ENCODE results near the gene LATS2. TPM values are rescaled to one million over a fixed set of nuclear protein-coding genes. Genes with fewer than 3 reads are reported as not detected.

The LATS2 gene
- total RNA-seq, 4 donors from 2014 or later = 8.5 to 32.5 (median 12.6) TPM

- TF ChIP-seq CTCF (IDR thresholded peaks at IDR 0.05) (no peak), POLR2A (IDR thresholded peaks at IDR 0.05) (no peak)
- intact Hi-C loops (cut with DNase I; ENCODE audit: low total_unique reads) = no loop called here
- H3K27me3 ChIP-seq = no peaks in the 10 kb centered on the region
- DNase-seq = no peak
- H3K4me3 ChIP-seq = no peak overlapping the region
- H3K4me1 ChIP-seq = no peaks in the 10 kb centered on the region
- no peak overlapping the region for H3K27ac ChIP-seq
- H3K9me3 ChIP-seq = no peaks in the 10 kb centered on the region
- no peaks in the 10 kb centered on the region for H3K36me3 ChIP-seq
These were observed 28.4 kb upstream of the LATS2 start for GRCh38 chr13:21089830-21090229.

DNA sequence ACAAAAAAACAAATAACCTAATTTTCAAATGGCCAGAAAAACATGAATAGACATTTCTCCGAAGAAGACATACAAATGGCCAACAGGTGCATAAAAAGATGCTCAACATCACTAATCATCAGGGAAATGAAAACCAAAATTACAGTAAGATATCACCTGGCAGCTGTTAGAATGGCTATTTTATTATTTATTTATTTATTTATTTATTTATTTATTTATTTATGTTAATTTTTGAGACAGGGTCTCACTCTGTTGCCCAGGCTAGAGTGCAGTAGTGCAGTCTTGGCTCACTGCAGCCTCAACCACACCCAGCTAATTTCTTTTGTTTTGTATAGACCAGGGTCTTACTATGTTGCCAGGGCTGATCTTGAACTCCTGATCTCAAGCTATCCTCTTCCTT, 27.1 kb upstream of the LATS2 start:
- Histone ChIP-seq H3K4me1 (no peaks in the 10 kb centered on the region), H3K27me3 (no peaks in the 10 kb centered on the region), H3K36me3 (no peaks in the 10 kb centered on the region), H3K4me3 (no peak overlapping the region), H3K9me3 (no peaks in the 10 kb centered on the region), H3K27ac (no peak overlapping the region)
- TF ChIP-seq POLR2A (IDR thresholded peaks at IDR 0.05) (no peak), CTCF (IDR thresholded peaks at IDR 0.05) (no peak)
- intact Hi-C loops (cut with DNase I; ENCODE audit: low total_unique reads) = no loop called here
- no peak for DNase-seq

GRCh38 chr13:21086929-21087328, 25.5 kb upstream of the LATS2 start:
- Histone ChIP-seq H3K27ac (no peak overlapping the region), H3K4me1 (no peaks in the 10 kb centered on the region), H3K9me3 (no peaks in the 10 kb centered on the region), H3K4me3 (no peak overlapping the region), H3K27me3 (no peaks in the 10 kb centered on the region), H3K36me3 (no peaks in the 10 kb centered on the region)
- intact Hi-C loops (cut with DNase I; ENCODE audit: low total_unique reads) = no loop called here
- no peak for DNase-seq
- TF ChIP-seq CTCF (IDR thresholded peaks at IDR 0.05) (no peak), POLR2A (IDR thresholded peaks at IDR 0.05) (no peak)

GRCh38 chr13:21081926-21082325, 20.5 kb upstream of the LATS2 start:
- Histone ChIP-seq H3K4me3 (no peak overlapping the region), H3K9me3 (no peaks in the 10 kb centered on the region), H3K36me3 (no peaks in the 10 kb centered on the region), H3K4me1 (no peaks in the 10 kb centered on the region), H3K27me3 (no peaks in the 10 kb centered on the region), H3K27ac (no peak overlapping the region)
- no peak for DNase-seq
- intact Hi-C loops (cut with DNase I; ENCODE audit: low total_unique reads) = no loop called here
- no peak for TF ChIP-seq CTCF (IDR thresholded peaks at IDR 0.05)
- no peak for TF ChIP-seq POLR2A (IDR thresholded peaks at IDR 0.05)

- H3K4me1 ChIP-seq = no peaks in the 10 kb centered on the region
- peak overlapping the region in 1 of 2 donors; percentile 54 for H3K27ac ChIP-seq
- intact Hi-C loops (cut with DNase I; ENCODE audit: low total_unique reads) = no loop called here
- no peak for TF ChIP-seq CTCF (IDR thresholded peaks at IDR 0.05)
- TF ChIP-seq POLR2A (IDR thresholded peaks at IDR 0.05) = no peak
- no peaks in the 10 kb centered on the region for H3K9me3 ChIP-seq
- DNase-seq = no peak
- H3K27me3 ChIP-seq = no peaks in the 10 kb centered on the region
- H3K4me3 ChIP-seq = no peak overlapping the region
- H3K36me3 ChIP-seq = no peaks in the 10 kb centered on the region
These were observed 19.2 kb upstream of the LATS2 start for GRCh38 chr13:21080593-21080891.

Data from uterus (tissue), 4 donors.